ENCODE results near the gene TRMT10B.
"Not testable (repeated sequence)": the region's sequence is repeated elsewhere in the genome, so short reads cannot be mapped to it uniquely, and the experiment has no call there.

DNA sequence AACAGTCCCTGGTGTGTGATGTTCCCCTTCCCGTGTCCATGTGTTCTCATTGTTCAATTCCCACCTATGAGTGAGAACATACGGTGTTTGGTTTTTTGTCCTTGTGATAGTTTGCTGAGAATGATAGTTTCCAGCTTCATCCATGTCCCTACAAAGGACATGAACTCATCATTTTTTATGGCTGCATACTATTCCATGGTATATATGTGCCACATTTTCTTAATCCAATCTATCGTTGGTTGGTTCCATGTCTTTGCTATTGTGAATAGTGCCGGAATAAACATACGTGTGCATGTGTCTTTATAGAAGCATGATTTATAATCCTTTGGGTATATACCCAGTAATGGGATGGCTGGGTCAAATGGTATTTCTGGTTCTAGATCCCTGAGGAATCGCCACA lies 11.7 kb downstream of the TRMT10B start:
- TF ChIP-seq, protein P1, sequence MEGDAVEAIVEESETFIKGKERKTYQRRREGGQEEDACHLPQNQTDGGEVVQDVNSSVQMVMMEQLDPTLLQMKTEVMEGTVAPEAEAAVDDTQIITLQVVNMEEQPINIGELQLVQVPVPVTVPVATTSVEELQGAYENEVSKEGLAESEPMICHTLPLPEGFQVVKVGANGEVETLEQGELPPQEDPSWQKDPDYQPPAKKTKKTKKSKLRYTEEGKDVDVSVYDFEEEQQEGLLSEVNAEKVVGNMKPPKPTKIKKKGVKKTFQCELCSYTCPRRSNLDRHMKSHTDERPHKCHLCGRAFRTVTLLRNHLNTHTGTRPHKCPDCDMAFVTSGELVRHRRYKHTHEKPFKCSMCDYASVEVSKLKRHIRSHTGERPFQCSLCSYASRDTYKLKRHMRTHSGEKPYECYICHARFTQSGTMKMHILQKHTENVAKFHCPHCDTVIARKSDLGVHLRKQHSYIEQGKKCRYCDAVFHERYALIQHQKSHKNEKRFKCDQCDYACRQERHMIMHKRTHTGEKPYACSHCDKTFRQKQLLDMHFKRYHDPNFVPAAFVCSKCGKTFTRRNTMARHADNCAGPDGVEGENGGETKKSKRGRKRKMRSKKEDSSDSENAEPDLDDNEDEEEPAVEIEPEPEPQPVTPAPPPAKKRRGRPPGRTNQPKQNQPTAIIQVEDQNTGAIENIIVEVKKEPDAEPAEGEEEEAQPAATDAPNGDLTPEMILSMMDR (IDR thresholded peaks at IDR 0.05) = not testable (repeated sequence)
- not testable (repeated sequence) for TF ChIP-seq POLR2A (IDR thresholded peaks at IDR 0.05)

Data from sigmoid colon (tissue), 3 donors.